Fibroblast of pulmonary artery (primary cell): ENCODE results near the gene RAE1.

Source experiments
- DNase-seq: peaks from one replicate; pipeline ENCODE4 v3.0.0-alpha.2; 2010; ENCODE audit warnings: low read depth
- H3K4me3 ChIP-seq: replicated peaks from 2 replicates; pipeline ENCODE4 v1.5.1; 2011; ENCODE audit warnings: low read depth, mild to moderate bottlenecking, control low read depth, low read length, moderate library complexity
- TF ChIP-seq, protein P1 (sequence below): IDR thresholded peaks from 2 replicates; pipeline ENCODE4 v1.5.1; 2011; ENCODE audit warnings: mild to moderate bottlenecking, control low read depth, low read length, inconsistent platforms; ENCODE audit errors: missing control alignments

The RAE1 gene

DNA sequence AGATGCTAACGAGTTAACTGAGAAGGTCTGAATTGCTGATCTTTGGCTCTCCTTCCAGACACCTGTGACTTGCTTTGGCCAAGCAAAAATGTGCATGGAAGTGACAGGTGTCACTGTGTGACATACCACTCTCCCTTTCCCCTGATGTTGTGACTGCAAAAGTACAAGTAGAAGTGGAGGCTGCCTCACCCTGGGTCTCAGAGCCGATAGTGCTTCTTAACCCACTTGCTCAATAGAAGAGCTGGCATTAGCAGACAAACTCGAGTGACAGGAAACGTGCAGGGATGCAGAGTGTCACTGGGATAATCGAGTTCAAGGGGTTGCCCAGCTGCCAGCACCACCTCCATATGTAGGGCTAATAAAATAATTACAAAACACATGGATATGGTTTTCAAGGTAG, 37.8 kb upstream of the RAE1 start:
- TF ChIP-seq, protein P1, sequence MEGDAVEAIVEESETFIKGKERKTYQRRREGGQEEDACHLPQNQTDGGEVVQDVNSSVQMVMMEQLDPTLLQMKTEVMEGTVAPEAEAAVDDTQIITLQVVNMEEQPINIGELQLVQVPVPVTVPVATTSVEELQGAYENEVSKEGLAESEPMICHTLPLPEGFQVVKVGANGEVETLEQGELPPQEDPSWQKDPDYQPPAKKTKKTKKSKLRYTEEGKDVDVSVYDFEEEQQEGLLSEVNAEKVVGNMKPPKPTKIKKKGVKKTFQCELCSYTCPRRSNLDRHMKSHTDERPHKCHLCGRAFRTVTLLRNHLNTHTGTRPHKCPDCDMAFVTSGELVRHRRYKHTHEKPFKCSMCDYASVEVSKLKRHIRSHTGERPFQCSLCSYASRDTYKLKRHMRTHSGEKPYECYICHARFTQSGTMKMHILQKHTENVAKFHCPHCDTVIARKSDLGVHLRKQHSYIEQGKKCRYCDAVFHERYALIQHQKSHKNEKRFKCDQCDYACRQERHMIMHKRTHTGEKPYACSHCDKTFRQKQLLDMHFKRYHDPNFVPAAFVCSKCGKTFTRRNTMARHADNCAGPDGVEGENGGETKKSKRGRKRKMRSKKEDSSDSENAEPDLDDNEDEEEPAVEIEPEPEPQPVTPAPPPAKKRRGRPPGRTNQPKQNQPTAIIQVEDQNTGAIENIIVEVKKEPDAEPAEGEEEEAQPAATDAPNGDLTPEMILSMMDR, result no peak
- no peak for DNase-seq
- H3K4me3 ChIP-seq, result no peak overlapping the region

DNA sequence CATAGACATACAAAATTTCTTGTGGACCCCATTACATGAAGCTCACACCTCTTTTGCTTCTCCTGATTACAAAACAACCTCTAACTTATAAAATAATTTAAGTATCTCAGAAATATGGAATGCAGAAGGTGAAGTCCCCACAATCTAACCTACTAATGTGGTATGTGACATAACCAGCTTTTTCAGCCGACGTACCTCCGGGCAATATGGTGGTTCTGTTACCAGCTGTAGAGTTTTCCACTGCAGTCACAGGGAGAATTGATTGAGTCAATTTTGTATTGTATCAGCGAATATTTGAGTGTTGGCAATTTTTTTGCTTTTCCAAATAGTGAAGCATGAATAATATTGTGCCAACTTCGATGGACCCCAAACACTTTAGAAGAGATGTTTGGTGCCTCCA, 37.1 kb upstream of the RAE1 start:
- TF ChIP-seq, protein P1, result no peak
- no peak overlapping the region for H3K4me3 ChIP-seq
- no peak for DNase-seq

DNA sequence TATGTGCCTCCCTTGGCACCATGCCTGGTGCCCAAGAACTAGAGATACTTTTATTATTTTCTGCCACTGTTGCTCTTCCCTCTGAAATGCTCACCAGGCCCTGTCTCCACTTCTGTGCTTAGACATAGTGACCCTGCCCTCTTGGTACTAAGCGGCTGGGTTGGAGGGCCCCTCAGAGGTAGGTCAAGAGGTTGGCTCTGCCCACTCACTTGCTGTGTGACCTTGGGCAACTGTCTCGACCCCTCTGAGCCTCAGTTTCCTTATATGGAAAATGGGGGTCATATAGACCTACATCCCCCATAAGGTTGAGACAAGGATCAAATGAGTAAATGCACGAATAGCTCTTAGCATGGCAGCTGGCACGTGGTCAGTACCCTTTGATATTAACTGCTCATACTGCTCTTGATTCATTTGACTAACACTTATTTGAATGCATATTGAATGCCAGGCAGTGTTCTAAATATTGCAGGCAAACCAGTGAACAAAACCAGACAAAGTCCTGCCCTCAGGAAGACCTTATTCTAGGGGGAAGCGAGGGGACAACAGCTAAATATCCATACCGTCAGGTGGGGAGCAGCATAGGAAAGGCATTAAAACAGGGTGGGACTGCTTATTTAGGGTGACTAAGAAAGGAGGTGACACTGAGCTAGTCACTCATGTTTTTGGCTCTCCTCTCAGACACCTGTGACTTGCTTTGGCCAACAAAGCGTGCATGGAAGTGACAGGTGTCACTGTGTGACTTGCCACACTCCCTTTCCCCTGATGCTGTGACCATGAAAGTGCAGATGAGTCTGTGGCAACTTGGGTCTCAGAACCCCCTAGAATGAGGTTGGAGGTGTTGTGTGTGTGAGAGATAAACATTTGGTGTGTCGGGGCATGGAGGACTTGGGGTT, 35.7 kb upstream of the RAE1 start:
- H3K4me3 ChIP-seq, result no peak overlapping the region
- DNase-seq, result no peak
- TF ChIP-seq, protein P1, result no peak

DNA sequence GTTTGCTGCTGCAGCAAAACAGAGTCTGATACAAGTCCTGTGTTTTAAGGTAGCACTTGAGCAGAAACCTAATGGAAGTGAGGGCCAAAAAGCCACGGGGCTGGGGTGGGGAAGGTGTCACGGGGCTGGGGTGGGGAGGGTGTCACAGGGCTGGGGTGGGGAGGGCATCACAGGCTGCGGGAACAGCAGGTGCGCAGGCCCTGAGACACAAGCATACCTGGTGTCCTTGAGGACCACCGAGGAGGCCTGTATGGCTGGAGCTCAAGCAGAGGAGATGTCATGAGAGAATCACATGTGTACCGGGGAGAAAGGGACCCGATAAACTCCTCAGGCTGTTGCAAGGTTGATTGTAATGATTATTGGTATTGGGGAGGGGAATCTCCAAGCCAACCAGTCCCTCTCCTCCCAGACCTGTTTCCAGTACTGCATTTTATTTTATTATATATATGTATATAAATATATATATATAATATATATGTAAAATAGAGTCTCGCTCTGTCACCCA, 35.0 kb upstream of the RAE1 start:
- DNase-seq, result no peak
- TF ChIP-seq, protein P1, result no peak
- H3K4me3 ChIP-seq, result no peak overlapping the region

DNA sequence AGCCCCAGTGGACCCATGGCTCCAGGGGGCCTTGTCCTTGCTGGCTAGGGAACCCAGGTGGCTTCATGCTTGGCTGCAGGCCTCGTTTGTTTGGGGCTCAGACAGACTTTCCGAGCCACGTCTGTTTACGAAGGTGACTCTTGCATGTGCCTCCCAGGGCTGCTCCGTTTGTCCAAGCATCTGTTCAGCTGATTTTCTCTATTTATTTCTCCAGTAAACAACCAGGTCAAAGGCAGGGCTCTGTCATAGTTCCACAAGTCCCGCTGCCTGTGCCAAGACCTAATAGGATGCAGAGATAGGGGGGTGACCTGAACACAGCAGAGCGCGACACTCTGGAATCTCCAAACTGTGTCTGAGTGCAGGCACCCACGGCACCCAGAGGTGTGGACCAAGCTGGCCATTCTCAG, 34.3 kb upstream of the RAE1 start:
- DNase-seq, result no peak
- H3K4me3 ChIP-seq, result no peak overlapping the region
- TF ChIP-seq, protein P1, result no peak

- TF ChIP-seq, protein P1, result no peak
- DNase-seq, result no peak
- no peak overlapping the region for H3K4me3 ChIP-seq
These were observed 33.7 kb upstream of the RAE1 start for GRCh38 chr20:57317316-57317788.

DNA sequence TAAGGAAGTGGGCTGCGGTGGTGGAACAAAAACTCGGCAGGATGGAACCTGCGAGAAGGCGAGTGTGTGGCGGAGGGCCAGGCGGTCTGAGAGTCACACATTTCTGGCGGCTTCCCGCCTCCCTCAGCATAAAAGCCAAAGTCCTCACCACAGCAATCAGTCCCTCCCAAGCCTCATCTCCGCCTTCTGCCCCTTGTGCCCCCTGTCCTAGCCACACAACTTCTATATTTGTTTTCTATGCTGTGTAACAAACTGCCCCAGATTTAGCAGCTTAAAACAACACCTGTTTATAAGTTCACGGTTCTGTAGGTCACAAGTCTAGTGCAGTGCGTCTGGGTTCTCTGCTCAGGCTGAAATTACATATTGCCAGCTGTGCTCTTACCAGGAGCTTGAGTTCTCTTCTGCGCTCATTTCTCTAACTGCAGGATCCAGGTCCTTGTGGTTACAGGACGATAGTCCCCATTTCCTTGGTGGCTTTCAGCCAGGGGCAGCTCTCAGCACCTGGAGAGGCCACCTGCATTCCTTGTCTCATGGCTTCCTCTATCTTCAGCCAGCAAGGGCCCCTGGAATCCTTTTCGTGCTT, 33.2 kb upstream of the RAE1 start:
- DNase-seq, result no peak
- H3K4me3 ChIP-seq, result no peak overlapping the region
- TF ChIP-seq, protein P1, result no peak
